Measurements from ENCODE around the gene ZNF207. TPM values are rescaled to one million over a fixed set of nuclear protein-coding genes. Genes with fewer than 3 reads are reported as not detected.

ZNF207 gene
- total RNA-seq, 2 experiments from 2014 or later = 252 to 262 TPM

GRCh38 chr17:32342603-32343325 lies 7.2 kb upstream of the ZNF207 start:
- H3K27me3 Mint-ChIP-seq = no peaks in the 10 kb centered on the region
- DNase-seq = no peak
- CTCF ChIA-PET = interaction anchor here (2.1 kb wide), 1 partner anchor 8 kb away, joined by 7 read pairs; the partner anchor contains the start of gene ZNF207
- no peaks in the 10 kb centered on the region for H3K9me3 ChIP-seq (ENCODE audit: control insufficient read depth in 1 of 2, insufficient read depth in 1 of 2, low read length in 2 of 2)
- peaks cover 9% of the 10 kb centered on the region for H3K36me3 ChIP-seq (ENCODE audit: insufficient read depth, low read length)
- H3K36me3 Mint-ChIP-seq (ENCODE audit: low read depth) = peaks cover 28% of the 10 kb centered on the region
- no peaks in the 10 kb centered on the region for H3K27me3 ChIP-seq (ENCODE audit: control insufficient read depth in 1 of 2, insufficient read depth in 2 of 2, low read length in 2 of 2)
- no peak for ATAC-seq (ENCODE audit: poor library complexity)
- POLR2A ChIA-PET = interaction anchor here (3.7 kb wide), 1 partner anchor 8 kb away, joined by 33 read pairs; the partner anchor contains the start of gene ZNF207
- peaks cover 19% of the 10 kb centered on the region for H3K4me1 ChIP-seq (ENCODE audit: insufficient read depth, low read length)
- peaks cover 28% of the 10 kb centered on the region for H3K4me1 Mint-ChIP-seq (ENCODE audit: low read depth)
- H3K9me3 Mint-ChIP-seq = no peaks in the 10 kb centered on the region
- H3K4me3 Mint-ChIP-seq = peak overlapping the region; percentile 99
- no peak overlapping the region for H3K4me3 ChIP-seq (ENCODE audit: low read length)
- peak overlapping the region; percentile 91 for H3K27ac Mint-ChIP-seq
- intact Hi-C loops (cut with DNase I, micrococcal nuclease) = loop anchor here in 1 of 2 experiments (5.0 to 10.0 kb wide), 3 partner anchors 338 to 535 kb away; partner anchors contain the start of genes LRRC37B and MYO1D
- H3K27ac ChIP-seq (ENCODE audit: low read depth in 1 of 2, low read length in 2 of 2) = peak overlapping the region; percentile 25 to 58
- no peak for TF ChIP-seq CTCF (IDR thresholded peaks at IDR 0.05)

GRCh38 chr17:32345951-32346600 lies 3.9 kb upstream of the ZNF207 start:
- peaks cover 22% of the 10 kb centered on the region for H3K36me3 Mint-ChIP-seq (ENCODE audit: low read depth)
- Histone ChIP-seq H3K27me3 (ENCODE audit: control insufficient read depth in 1 of 2, insufficient read depth in 2 of 2, low read length in 2 of 2) (no peaks in the 10 kb centered on the region), H3K4me1 (ENCODE audit: insufficient read depth, low read length) (peaks cover 24% of the 10 kb centered on the region), H3K27ac (ENCODE audit: low read depth in 1 of 2, low read length in 2 of 2) (no peak overlapping the region), H3K9me3 (ENCODE audit: control insufficient read depth in 1 of 2, insufficient read depth in 1 of 2, low read length in 2 of 2) (no peaks in the 10 kb centered on the region), H3K4me3 (ENCODE audit: low read length) (no peak overlapping the region), H3K36me3 (ENCODE audit: insufficient read depth, low read length) (no peaks in the 10 kb centered on the region)
- no peaks in the 10 kb centered on the region for H3K27me3 Mint-ChIP-seq
- H3K4me3 Mint-ChIP-seq = no peak overlapping the region
- TF ChIP-seq CTCF (IDR thresholded peaks at IDR 0.05) = no peak
- peaks cover 33% of the 10 kb centered on the region for H3K4me1 Mint-ChIP-seq (ENCODE audit: low read depth)
- DNase-seq (no peak), ATAC-seq (ENCODE audit: poor library complexity) (no peak)
- H3K27ac Mint-ChIP-seq = no peak overlapping the region
- intact Hi-C loops (cut with DNase I, micrococcal nuclease) = loop anchor here in 1 of 2 experiments (10.0 kb wide), 1 partner anchor 341 kb away; the partner anchor contains the start of gene LRRC37B
- POLR2A ChIA-PET = no interaction called here
- CTCF ChIA-PET = no interaction called here
- H3K9me3 Mint-ChIP-seq = no peaks in the 10 kb centered on the region

GRCh38 chr17:32348483-32348800 lies 1.5 kb upstream of the ZNF207 start:
- no peaks in the 10 kb centered on the region for H3K27me3 Mint-ChIP-seq
- POLR2A ChIA-PET = no interaction called here
- no peak for DNase-seq

More at GRCh38 chr17:32348483-32348800, 1.5 kb upstream of the ZNF207 start:
- Mint-ChIP-seq H3K4me3 (peak overlapping the region; percentile 82), H3K27ac (peak overlapping the region; percentile 95), H3K9me3 (no peaks in the 10 kb centered on the region), H3K4me1 (ENCODE audit: low read depth) (peaks cover 31% of the 10 kb centered on the region), H3K36me3 (ENCODE audit: low read depth) (peaks cover 40% of the 10 kb centered on the region)
- Histone ChIP-seq H3K27me3 (ENCODE audit: control insufficient read depth in 1 of 2, insufficient read depth in 2 of 2, low read length in 2 of 2) (no peaks in the 10 kb centered on the region), H3K36me3 (ENCODE audit: insufficient read depth, low read length) (peaks cover 12% of the 10 kb centered on the region), H3K27ac (ENCODE audit: low read depth in 1 of 2, low read length in 2 of 2) (no peak overlapping the region), H3K4me3 (ENCODE audit: low read length) (no peak overlapping the region), H3K9me3 (ENCODE audit: control insufficient read depth in 1 of 2, insufficient read depth in 1 of 2, low read length in 2 of 2) (no peaks in the 10 kb centered on the region), H3K4me1 (ENCODE audit: insufficient read depth, low read length) (peaks cover 28% of the 10 kb centered on the region)
- intact Hi-C loops (cut with DNase I, micrococcal nuclease) = loop anchor here in 1 of 2 experiments (10.0 kb wide), 1 partner anchor 344 kb away; the partner anchor contains the start of gene LRRC37B
- CTCF ChIA-PET = interaction anchor here (2.0 kb wide), 1 partner anchor 96 kb away, joined by 6 read pairs; the partner anchor contains the start of gene PSMD11
- ATAC-seq (ENCODE audit: poor library complexity) = no peak
- TF ChIP-seq CTCF (IDR thresholded peaks at IDR 0.05) = no peak

Measured in CD4-positive, alpha-beta T cell (primary cell).